ENCODE data around the gene MAPK1. TPM values are rescaled to one million over a fixed set of nuclear protein-coding genes. Genes with fewer than 3 reads are reported as not detected.

Gene MAPK1
- total RNA-seq, 1 donor from 2014 or later = 150 TPM

DNA sequence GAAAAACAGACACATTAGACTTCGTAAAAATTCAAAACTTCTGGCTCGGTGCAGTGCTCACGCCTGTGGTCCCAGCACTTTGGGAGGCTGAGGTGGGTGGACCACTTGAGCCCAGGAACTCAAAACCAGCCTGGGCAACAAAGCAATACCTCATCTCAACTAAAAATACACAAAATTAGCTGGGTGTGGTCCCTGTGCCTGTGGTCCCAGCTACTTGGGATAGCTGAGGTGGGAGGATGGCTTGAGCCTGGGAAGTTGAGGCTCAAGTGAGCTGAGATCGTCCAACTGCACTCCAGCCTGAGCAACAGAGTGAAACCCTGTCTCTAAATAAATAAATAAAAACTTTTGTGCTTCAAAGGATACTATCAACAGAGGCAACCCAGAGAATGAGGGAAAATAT is 155.6 kb downstream of the MAPK1 start:
- Mint-ChIP-seq H3K4me1 (ENCODE audit: low read depth) (peaks cover 3% of the 10 kb centered on the region), H3K27me3 (ENCODE audit: low read depth) (no peaks in the 10 kb centered on the region), H3K27ac (no peak overlapping the region), H3K9me3 (no peaks in the 10 kb centered on the region), H3K4me3 (ENCODE audit: low read depth) (no peak overlapping the region), H3K36me3 (ENCODE audit: low read depth) (no peaks in the 10 kb centered on the region)
- intact Hi-C loops (cut with micrococcal nuclease) = loop anchor here (2.0 kb wide), 2 partner anchors 227 to 241 kb away; partner anchors contain the start of gene PPM1F
- no peak for DNase-seq (ENCODE audit: low spot score)

- no peak for DNase-seq (ENCODE audit: low spot score)
- H3K36me3 Mint-ChIP-seq (ENCODE audit: low read depth) = no peaks in the 10 kb centered on the region
- H3K27me3 Mint-ChIP-seq (ENCODE audit: low read depth) = no peaks in the 10 kb centered on the region
- no peak overlapping the region for H3K27ac Mint-ChIP-seq
- intact Hi-C loops (cut with micrococcal nuclease) = no loop called here
- H3K4me1 Mint-ChIP-seq (ENCODE audit: low read depth) = peaks cover 3% of the 10 kb centered on the region
- no peak overlapping the region for H3K4me3 Mint-ChIP-seq (ENCODE audit: low read depth)
- H3K9me3 Mint-ChIP-seq = no peaks in the 10 kb centered on the region
Observed at GRCh38 chr22:21710156-21710555, 157.3 kb downstream of the MAPK1 start.

DNA sequence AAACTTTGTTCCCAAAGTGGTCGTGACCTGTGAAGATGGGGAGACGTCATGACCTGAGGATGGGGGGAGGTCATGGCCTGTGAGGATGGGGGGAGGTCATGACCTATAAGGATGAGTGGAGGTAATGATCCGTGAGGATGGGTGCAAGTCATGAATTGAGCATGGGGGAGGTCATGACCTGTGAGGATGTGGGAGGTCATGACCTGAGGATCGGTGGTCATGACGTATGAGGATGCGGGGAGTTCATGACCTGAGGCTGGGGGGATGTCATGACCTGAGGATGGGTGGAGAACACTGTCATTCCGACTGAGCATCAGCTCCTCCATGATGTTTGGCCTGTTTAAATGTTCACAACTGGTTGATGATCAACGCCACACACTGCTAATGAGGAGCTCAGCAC is 157.8 kb downstream of the MAPK1 start:
- intact Hi-C loops (cut with micrococcal nuclease) = no loop called here
- Mint-ChIP-seq H3K4me1 (ENCODE audit: low read depth) (peaks cover 3% of the 10 kb centered on the region), H3K36me3 (ENCODE audit: low read depth) (no peaks in the 10 kb centered on the region), H3K4me3 (ENCODE audit: low read depth) (no peak overlapping the region), H3K27me3 (ENCODE audit: low read depth) (no peaks in the 10 kb centered on the region), H3K27ac (no peak overlapping the region), H3K9me3 (no peaks in the 10 kb centered on the region)
- DNase-seq (ENCODE audit: low spot score) = no peak

- H3K4me3 Mint-ChIP-seq (ENCODE audit: low read depth) = no peak overlapping the region
- H3K27ac Mint-ChIP-seq = no peak overlapping the region
- no peak for DNase-seq (ENCODE audit: low spot score)
- no peaks in the 10 kb centered on the region for H3K27me3 Mint-ChIP-seq (ENCODE audit: low read depth)
- H3K4me1 Mint-ChIP-seq (ENCODE audit: low read depth) = peaks cover 3% of the 10 kb centered on the region
- intact Hi-C loops (cut with micrococcal nuclease) = no loop called here
- H3K9me3 Mint-ChIP-seq = no peaks in the 10 kb centered on the region
- no peaks in the 10 kb centered on the region for H3K36me3 Mint-ChIP-seq (ENCODE audit: low read depth)
Observed at GRCh38 chr22:21708960-21709359, 158.5 kb downstream of the MAPK1 start.

DNA sequence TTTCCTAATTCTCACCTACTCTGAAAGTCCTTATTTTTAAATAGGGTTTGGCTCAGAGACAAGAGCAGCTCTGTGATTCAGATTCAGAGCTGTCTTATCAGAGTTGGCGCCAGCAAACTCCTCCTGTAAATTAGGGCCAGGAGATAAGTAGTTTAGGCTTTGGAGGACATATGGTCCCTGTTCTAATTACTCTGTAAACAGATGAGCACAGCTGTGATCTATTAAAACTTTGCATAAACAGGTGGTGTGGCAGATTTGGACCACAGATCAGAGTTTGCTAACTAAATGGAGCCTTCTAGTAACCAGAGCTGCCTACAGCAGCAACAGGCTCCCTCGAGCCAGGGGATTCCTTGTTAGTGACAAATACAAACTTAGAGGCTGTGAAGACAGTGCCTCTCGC is 159.8 kb downstream of the MAPK1 start:
- H3K9me3 Mint-ChIP-seq = no peaks in the 10 kb centered on the region

More for the DNA sequence above, 159.8 kb downstream of the MAPK1 start:
- H3K36me3 Mint-ChIP-seq (ENCODE audit: low read depth) = no peaks in the 10 kb centered on the region
- intact Hi-C loops (cut with micrococcal nuclease) = no loop called here
- no peaks in the 10 kb centered on the region for H3K4me1 Mint-ChIP-seq (ENCODE audit: low read depth)
- H3K27ac Mint-ChIP-seq = no peak overlapping the region
- H3K4me3 Mint-ChIP-seq (ENCODE audit: low read depth) = no peak overlapping the region
- no peaks in the 10 kb centered on the region for H3K27me3 Mint-ChIP-seq (ENCODE audit: low read depth)
- no peak for DNase-seq (ENCODE audit: low spot score)

Other genes with a start within 250 kb of the MAPK1 start
- 44.3 and 49.6 TPM in 2 replicates for gene YDJC, start 237.6 kb downstream of the MAPK1 start, total RNA-seq
- gene CCDC116, start 234.9 kb downstream of the MAPK1 start, total RNA-seq = 0.59 and 0.78 TPM in 2 replicates
- 95.6 and 97.9 TPM in 2 replicates for gene SDF2L1, start 225.3 kb downstream of the MAPK1 start, total RNA-seq
- gene PPIL2, start 201.6 kb downstream of the MAPK1 start, total RNA-seq = 53.9 and 55.4 TPM in 2 replicates
- gene YPEL1, start 131.9 kb downstream of the MAPK1 start, total RNA-seq = 1.5 and 1.9 TPM in 2 replicates
- gene PPM1F, start 85.2 kb upstream of the MAPK1 start, total RNA-seq = 26.4 and 31.4 TPM in 2 replicates
- 40.9 and 46.7 TPM in 2 replicates for gene TOP3B, start 115.1 kb upstream of the MAPK1 start, total RNA-seq